OCI-LY7 (cell line): ENCODE measurements around the gene SERPINB5.

Source experiments
- CTCF ChIP-seq: fragments of 200-600 bp; sonication (generic); conservative IDR thresholded peaks from 2 replicates; pipeline ENCODE4 v1.5.1; 2014; ENCODE audit warnings: mild to moderate bottlenecking, antibody characterized with exemption, low read length, moderate library complexity, mixed read lengths
- EZH2phosphoT487 ChIP-seq: fragments of 200-600 bp; sonication (generic); IDR thresholded peaks from 2 replicates; pipeline ENCODE4 v1.6.1; 2018; ENCODE audit warnings: low read depth, borderline replicate concordance, mild to moderate bottlenecking, mixed run types, antibody characterized with exemption, low read length, moderate library complexity, mixed read lengths

DNA sequence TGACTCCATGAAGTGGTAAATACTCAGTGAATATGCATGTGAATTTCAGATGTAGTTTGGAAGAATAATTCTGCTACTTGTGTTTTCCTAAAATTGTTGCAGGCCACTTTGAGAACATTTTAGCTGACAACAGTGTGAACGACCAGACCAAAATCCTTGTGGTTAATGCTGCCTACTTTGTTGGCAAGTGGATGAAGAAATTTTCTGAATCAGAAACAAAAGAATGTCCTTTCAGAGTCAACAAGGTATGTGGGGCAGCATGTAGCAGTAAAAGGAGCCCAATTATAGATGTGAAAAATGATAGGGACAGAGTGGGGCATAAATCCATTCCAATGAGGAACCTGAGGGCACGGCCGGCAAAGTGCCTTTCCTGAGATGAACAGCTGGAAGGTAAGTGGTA is 16.1 kb downstream of the SERPINB5 start:
- TF ChIP-seq CTCF = no peak
- no peak for TF ChIP-seq EZH2phosphoT487
